ENCODE measurements around the gene TEX9. TPM values are rescaled to one million over a fixed set of nuclear protein-coding genes. Genes with fewer than 3 reads are reported as not detected.

TEX9 gene
- total RNA-seq, 1 experiment from 2014 or later, result 8.4 TPM

GRCh38 chr15:56410721-56411120 is 45.5 kb downstream of the TEX9 start:
- H3K27me3 Mint-ChIP-seq (ENCODE audit: low read depth), result no peaks in the 10 kb centered on the region
- Histone ChIP-seq H4K91ac (ENCODE audit: insufficient read length, low read depth, low read length) (no peak overlapping the region), H3K14ac (ENCODE audit: insufficient read depth, low read length) (no peak overlapping the region), H2BK12ac (ENCODE audit: insufficient read length, low read depth, low read length) (no peak overlapping the region), H2AFZ (ENCODE audit: low read length) (no peak overlapping the region), H2AK5ac (ENCODE audit: insufficient read length, low read length) (no peak overlapping the region), H3K18ac (ENCODE audit: insufficient read length, low read depth, low read length) (no peak overlapping the region), H4K20me1 (ENCODE audit: control insufficient read depth, insufficient read depth, insufficient read length) (no peaks in the 10 kb centered on the region), H4K5ac (ENCODE audit: insufficient read length, low read depth, low read length) (no peak overlapping the region), H3K4ac (ENCODE audit: low read depth, low read length) (no peak overlapping the region), H3K4me1 (ENCODE audit: insufficient read depth, low read length) (no peaks in the 10 kb centered on the region), H2BK20ac (ENCODE audit: low read depth, low read length, poor library complexity, severe bottlenecking) (no peak overlapping the region), H3K79me2 (ENCODE audit: insufficient read depth, low read length) (no peaks in the 10 kb centered on the region), H3K4me2 (ENCODE audit: insufficient read depth, insufficient read length, low read length) (no peak overlapping the region), H3K27me3 (ENCODE audit: insufficient read depth, low read length) (no peaks in the 10 kb centered on the region), H3K23me2 (ENCODE audit: insufficient read length, low read depth, low read length, poor library complexity, severe bottlenecking) (no peaks in the 10 kb centered on the region), H2BK15ac (ENCODE audit: low read depth, low read length) (no peak overlapping the region), H3K79me1 (ENCODE audit: insufficient read depth, low read depth, low read length, poor library complexity, severe bottlenecking) (no peaks in the 10 kb centered on the region), H3K9ac (ENCODE audit: extremely low read depth, insufficient read length, low read length) (no peak overlapping the region), H3K27ac (ENCODE audit: insufficient read length, low read depth, low read length) (no peak overlapping the region), H3K56ac (ENCODE audit: insufficient read length, low read depth, low read length) (no peak overlapping the region), H2BK5ac (ENCODE audit: insufficient read length, low read length) (no peak overlapping the region), H3K9me3 (ENCODE audit: control insufficient read depth, low read depth, low read length) (no peaks in the 10 kb centered on the region), H3T11ph (ENCODE audit: low read length) (no peak overlapping the region), H3K23ac (ENCODE audit: insufficient read length, low read depth, low read length) (no peak overlapping the region), H2BK120ac (ENCODE audit: low read depth, low read length, poor library complexity, severe bottlenecking) (no peak overlapping the region), H4K8ac (replicated peaks; ENCODE audit: insufficient read length, low read depth, low read length) (no peak overlapping the region)
- H3K4me1 Mint-ChIP-seq, result no peaks in the 10 kb centered on the region
- no peak overlapping the region for H3K4me3 Mint-ChIP-seq
- peaks cover 3 to 6% (median 5%) of the 10 kb centered on the region in 3 experiments; a peak in 5 of 7 replicates for H3K36me3 Mint-ChIP-seq (ENCODE audit: insufficient read depth in 1 of 3, low read depth in 3 of 3)
- H3K27ac Mint-ChIP-seq, result no peak overlapping the region
- TF ChIP-seq CTCF (conservative IDR thresholded peaks at IDR 0.05), result no peak
- DNase-seq, result no peak
- no peaks in the 10 kb centered on the region for H3K9me3 Mint-ChIP-seq
